ENCODE data around the gene DRAXIN.

- TF ChIP-seq ZNF621 (tag by site-specific recombination; IDR thresholded peaks at IDR 0.05) (no peak), ZFP41 (tag by site-specific recombination; IDR thresholded peaks at IDR 0.05; ENCODE audit: borderline replicate concordance) (no peak), ZSCAN30 (tag by site-specific recombination; IDR thresholded peaks at IDR 0.05) (no peak), YY1 (tag by site-specific recombination; IDR thresholded peaks at IDR 0.05) (no peak), ZBTB8A (tag by site-specific recombination; IDR thresholded peaks at IDR 0.05) (no peak), KLF16 (tag by site-specific recombination; IDR thresholded peaks at IDR 0.05) (no peak), ZNF530 (tag by site-specific recombination; IDR thresholded peaks at IDR 0.05; ENCODE audit: low read depth) (no peak), TRIM28 (IDR thresholded peaks at IDR 0.05; ENCODE audit: borderline replicate concordance, low read length) (no peak), ZNF174 (tag by site-specific recombination; IDR thresholded peaks at IDR 0.05) (no peak), TSHZ1 (tag by site-specific recombination; IDR thresholded peaks at IDR 0.05; ENCODE audit: borderline replicate concordance) (no peak), ZNF157 (tag by site-specific recombination; IDR thresholded peaks at IDR 0.05) (no peak)
- TF ChIP-seq, protein P1, sequence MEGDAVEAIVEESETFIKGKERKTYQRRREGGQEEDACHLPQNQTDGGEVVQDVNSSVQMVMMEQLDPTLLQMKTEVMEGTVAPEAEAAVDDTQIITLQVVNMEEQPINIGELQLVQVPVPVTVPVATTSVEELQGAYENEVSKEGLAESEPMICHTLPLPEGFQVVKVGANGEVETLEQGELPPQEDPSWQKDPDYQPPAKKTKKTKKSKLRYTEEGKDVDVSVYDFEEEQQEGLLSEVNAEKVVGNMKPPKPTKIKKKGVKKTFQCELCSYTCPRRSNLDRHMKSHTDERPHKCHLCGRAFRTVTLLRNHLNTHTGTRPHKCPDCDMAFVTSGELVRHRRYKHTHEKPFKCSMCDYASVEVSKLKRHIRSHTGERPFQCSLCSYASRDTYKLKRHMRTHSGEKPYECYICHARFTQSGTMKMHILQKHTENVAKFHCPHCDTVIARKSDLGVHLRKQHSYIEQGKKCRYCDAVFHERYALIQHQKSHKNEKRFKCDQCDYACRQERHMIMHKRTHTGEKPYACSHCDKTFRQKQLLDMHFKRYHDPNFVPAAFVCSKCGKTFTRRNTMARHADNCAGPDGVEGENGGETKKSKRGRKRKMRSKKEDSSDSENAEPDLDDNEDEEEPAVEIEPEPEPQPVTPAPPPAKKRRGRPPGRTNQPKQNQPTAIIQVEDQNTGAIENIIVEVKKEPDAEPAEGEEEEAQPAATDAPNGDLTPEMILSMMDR (tag by site-specific recombination; IDR thresholded peaks at IDR 0.05): peak; percentile 74
- TF ChIP-seq, protein P2, sequence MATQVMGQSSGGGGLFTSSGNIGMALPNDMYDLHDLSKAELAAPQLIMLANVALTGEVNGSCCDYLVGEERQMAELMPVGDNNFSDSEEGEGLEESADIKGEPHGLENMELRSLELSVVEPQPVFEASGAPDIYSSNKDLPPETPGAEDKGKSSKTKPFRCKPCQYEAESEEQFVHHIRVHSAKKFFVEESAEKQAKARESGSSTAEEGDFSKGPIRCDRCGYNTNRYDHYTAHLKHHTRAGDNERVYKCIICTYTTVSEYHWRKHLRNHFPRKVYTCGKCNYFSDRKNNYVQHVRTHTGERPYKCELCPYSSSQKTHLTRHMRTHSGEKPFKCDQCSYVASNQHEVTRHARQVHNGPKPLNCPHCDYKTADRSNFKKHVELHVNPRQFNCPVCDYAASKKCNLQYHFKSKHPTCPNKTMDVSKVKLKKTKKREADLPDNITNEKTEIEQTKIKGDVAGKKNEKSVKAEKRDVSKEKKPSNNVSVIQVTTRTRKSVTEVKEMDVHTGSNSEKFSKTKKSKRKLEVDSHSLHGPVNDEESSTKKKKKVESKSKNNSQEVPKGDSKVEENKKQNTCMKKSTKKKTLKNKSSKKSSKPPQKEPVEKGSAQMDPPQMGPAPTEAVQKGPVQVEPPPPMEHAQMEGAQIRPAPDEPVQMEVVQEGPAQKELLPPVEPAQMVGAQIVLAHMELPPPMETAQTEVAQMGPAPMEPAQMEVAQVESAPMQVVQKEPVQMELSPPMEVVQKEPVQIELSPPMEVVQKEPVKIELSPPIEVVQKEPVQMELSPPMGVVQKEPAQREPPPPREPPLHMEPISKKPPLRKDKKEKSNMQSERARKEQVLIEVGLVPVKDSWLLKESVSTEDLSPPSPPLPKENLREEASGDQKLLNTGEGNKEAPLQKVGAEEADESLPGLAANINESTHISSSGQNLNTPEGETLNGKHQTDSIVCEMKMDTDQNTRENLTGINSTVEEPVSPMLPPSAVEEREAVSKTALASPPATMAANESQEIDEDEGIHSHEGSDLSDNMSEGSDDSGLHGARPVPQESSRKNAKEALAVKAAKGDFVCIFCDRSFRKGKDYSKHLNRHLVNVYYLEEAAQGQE (tag by site-specific recombination; IDR thresholded peaks at IDR 0.05): no peak
Observed at GRCh38 chr1:11707621-11708276, 16.2 kb downstream of the DRAXIN start.

All from HEK293 (cell line).